Mucosa of gallbladder (tissue), 1 donor: ENCODE results near the gene RNU6-9. TPM values are rescaled to one million over a fixed set of nuclear protein-coding genes. Genes with fewer than 3 reads are reported as not detected.

Experiments
- DNase-seq: peaks from one replicate; pipeline ENCODE4 v3.0.0-alpha.2; 2020; ENCODE audit warnings: low spot score
- total RNA-seq: library from RNA; stranded (reverse); gene quantifications from one replicate; pipeline ENCODE4 v1.2.1, GENCODE V29; 2021
- donor health status: DM: no; HTN: no; CAD: no.

RNU6-9 gene
- total RNA-seq, 1 donor from 2014 or later: not detected

- no peak for DNase-seq
These were observed 31.3 kb upstream of the RNU6-9 start for GRCh38 chr19:861756-862580.

GRCh38 chr19:862581-863314, 30.5 kb upstream of the RNU6-9 start:
- DNase-seq: peak; percentile 56

GRCh38 chr19:863315-863620, 30.0 kb upstream of the RNU6-9 start:
- DNase-seq: no peak

- DNase-seq: no peak
These were observed 26.4 kb upstream of the RNU6-9 start for GRCh38 chr19:866769-867300.

- DNase-seq: no peak
These were observed 25.9 kb upstream of the RNU6-9 start for GRCh38 chr19:867301-867793.

- DNase-seq: no peak
These were observed 25.3 kb upstream of the RNU6-9 start for GRCh38 chr19:867855-868457.

GRCh38 chr19:868458-869244, 24.6 kb upstream of the RNU6-9 start:
- no peak for DNase-seq

GRCh38 chr19:869245-870177, 23.8 kb upstream of the RNU6-9 start:
- DNase-seq: peak; percentile 72

GRCh38 chr19:870314-870713, 23.0 kb upstream of the RNU6-9 start:
- no peak for DNase-seq

GRCh38 chr19:870963-871401, 22.3 kb upstream of the RNU6-9 start:
- no peak for DNase-seq

GRCh38 chr19:871446-872265, 21.6 kb upstream of the RNU6-9 start:
- no peak for DNase-seq

- DNase-seq: peak; percentile 42
These were observed 20.9 kb upstream of the RNU6-9 start for GRCh38 chr19:872266-872951.

- DNase-seq: no peak
These were observed 20.2 kb upstream of the RNU6-9 start for GRCh38 chr19:873084-873483.

- DNase-seq: no peak
These were observed 19.7 kb upstream of the RNU6-9 start for GRCh38 chr19:873561-874041.

- no peak for DNase-seq
These were observed 17.9 kb upstream of the RNU6-9 start for GRCh38 chr19:875265-875879.

- no peak for DNase-seq
These were observed 17.2 kb upstream of the RNU6-9 start for GRCh38 chr19:876089-876488.

GRCh38 chr19:876780-877314, 16.4 kb upstream of the RNU6-9 start:
- no peak for DNase-seq
